HG03521 (cell line): Measurements from ENCODE around the gene DLG2.

ENCODE experiments used
- ATAC-seq: cut with Tn5 transposase; IDR thresholded peaks from one replicate; pipeline ENCODE4 v1.9.1; 2021; ENCODE audit warnings: mild to moderate bottlenecking, moderate library complexity; ENCODE audit not compliant: unreplicated experiment

Gene DLG2

GRCh38 chr11:84103096-84103495 is 1524.0 kb downstream of the DLG2 start:
- no peak for ATAC-seq

GRCh38 chr11:84097186-84097585 is 1530.0 kb downstream of the DLG2 start:
- no peak for ATAC-seq

GRCh38 chr11:84091212-84091986 is 1535.7 kb downstream of the DLG2 start:
- no peak for ATAC-seq

GRCh38 chr11:84089072-84090057 is 1537.8 kb downstream of the DLG2 start:
- ATAC-seq = no peak

GRCh38 chr11:84071851-84072250 is 1555.3 kb downstream of the DLG2 start:
- ATAC-seq = no peak

GRCh38 chr11:84069048-84069447 is 1558.1 kb downstream of the DLG2 start:
- no peak for ATAC-seq

GRCh38 chr11:84061726-84062125 is 1565.4 kb downstream of the DLG2 start:
- no peak for ATAC-seq

GRCh38 chr11:84056653-84057376 is 1570.3 kb downstream of the DLG2 start:
- no peak for ATAC-seq

GRCh38 chr11:84045146-84045545 is 1582.0 kb downstream of the DLG2 start:
- no peak for ATAC-seq

- ATAC-seq = no peak
Measured at GRCh38 chr11:84044706-84045105, 1582.4 kb downstream of the DLG2 start.

GRCh38 chr11:84036664-84037194 is 1590.4 kb downstream of the DLG2 start:
- no peak for ATAC-seq

- ATAC-seq = no peak
Measured at GRCh38 chr11:84035645-84036044, 1591.5 kb downstream of the DLG2 start.

- no peak for ATAC-seq
Measured at GRCh38 chr11:84034484-84034883, 1592.7 kb downstream of the DLG2 start.

GRCh38 chr11:84024266-84024665 is 1602.9 kb downstream of the DLG2 start:
- ATAC-seq = no peak

GRCh38 chr11:84022695-84023094 is 1604.4 kb downstream of the DLG2 start:
- ATAC-seq = no peak

GRCh38 chr11:84022201-84022600 is 1604.9 kb downstream of the DLG2 start:
- ATAC-seq = no peak

GRCh38 chr11:84021291-84021690 is 1605.9 kb downstream of the DLG2 start:
- ATAC-seq = no peak

GRCh38 chr11:84019571-84020194 is 1607.5 kb downstream of the DLG2 start:
- ATAC-seq = no peak

GRCh38 chr11:84014539-84014938 is 1612.6 kb downstream of the DLG2 start:
- no peak for ATAC-seq

GRCh38 chr11:84012171-84012826 is 1614.8 kb downstream of the DLG2 start:
- no peak for ATAC-seq
